Non-pigmented ciliary epithelial cell (primary cell): ENCODE data around the gene DHRS7B.
"Not testable (repeated sequence)": the region's sequence is repeated elsewhere in the genome, so short reads cannot be mapped to it uniquely, and the experiment has no call there.

Experiments used
- DNase-seq: peaks from one replicate; pipeline ENCODE4 v3.0.0-alpha.2; 2010; ENCODE audit warnings: low read depth

DHRS7B gene

GRCh38 chr17:21177854-21178600, 51.3 kb downstream of the DHRS7B start:
- DNase-seq: no peak

- no peak for DNase-seq
Observed at GRCh38 chr17:21183468-21183867, 56.7 kb downstream of the DHRS7B start.

DNA sequence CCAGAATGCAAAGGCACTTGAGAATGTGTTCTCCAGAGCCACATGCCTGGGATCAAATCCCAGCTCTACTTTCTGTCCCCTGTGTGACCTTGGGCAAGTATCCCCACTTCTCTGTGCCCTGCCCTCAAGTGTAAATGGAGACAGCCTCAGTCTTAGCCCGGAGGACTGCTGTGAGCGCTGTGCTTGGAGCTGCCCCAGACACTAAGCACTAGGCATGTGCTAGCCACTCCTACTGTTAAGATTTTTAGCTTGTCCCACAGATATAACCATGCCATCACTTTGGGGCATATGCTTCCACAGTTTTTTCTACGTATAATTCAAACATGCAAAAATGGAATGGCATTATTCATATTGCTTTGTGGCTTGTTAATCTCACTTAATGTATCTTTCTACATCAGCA, 57.8 kb downstream of the DHRS7B start:
- DNase-seq: no peak

DNA sequence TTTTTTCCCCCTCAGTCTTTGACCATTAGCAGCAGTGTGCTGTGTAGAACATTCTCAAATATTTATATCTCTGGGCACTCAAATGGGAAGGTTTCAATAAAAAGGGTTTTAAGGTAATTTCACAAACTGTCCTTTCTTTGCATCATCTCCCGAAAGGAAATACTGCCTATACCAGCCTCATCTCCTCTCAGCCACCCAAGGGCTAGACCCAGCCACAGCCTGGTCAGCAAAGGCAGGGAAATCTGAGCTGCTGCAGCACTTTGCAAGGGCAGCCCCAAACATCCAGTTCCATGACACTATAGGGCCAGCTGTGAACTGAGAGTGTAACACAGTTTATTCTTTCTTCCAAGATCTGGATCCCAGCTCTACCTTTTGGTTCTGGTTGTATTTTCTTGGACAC, 58.3 kb downstream of the DHRS7B start:
- DNase-seq: no peak

GRCh38 chr17:21186399-21187187, 59.8 kb downstream of the DHRS7B start:
- no peak for DNase-seq

DNA sequence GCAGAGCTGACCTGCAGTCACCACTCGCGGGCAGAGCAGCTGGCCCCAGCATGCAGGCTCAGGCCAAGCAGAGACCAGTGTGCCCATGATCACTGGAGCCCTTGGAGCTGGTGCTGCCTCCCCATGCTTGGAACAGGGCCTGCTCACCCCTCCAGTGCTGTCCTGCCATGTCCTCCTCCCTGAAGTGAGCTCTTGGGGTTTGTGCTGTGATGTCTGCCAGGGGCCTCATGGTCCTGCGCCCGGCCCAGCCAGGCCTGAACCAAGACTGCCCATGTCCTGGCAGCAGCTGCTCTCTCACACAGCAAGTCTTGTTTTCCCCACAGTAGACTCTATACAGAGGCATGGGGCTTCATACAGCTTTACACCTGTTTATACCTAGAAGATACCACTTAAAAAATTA, 62.6 kb downstream of the DHRS7B start:
- DNase-seq: no peak

- no peak for DNase-seq
Observed at GRCh38 chr17:21190078-21190477, 63.3 kb downstream of the DHRS7B start.

DNA sequence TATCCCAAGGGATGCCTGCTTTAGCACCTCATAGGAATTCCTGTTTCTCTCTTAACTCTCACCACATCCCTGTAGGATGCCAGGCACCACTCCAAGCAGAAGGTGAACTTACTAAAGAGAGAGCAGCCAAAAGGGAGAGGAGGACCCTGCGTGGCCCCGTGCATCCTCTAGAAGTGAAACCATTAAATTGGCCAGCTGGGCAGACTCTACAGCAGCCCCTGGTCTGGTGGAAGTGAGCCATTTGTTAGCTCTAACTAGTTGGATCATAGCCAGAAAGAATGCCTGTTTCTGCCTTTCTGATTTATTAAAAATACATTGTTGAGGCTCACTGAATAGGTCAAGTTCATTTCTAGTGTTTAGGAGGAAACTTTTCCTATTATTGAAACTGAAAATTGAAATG, 64.9 kb downstream of the DHRS7B start:
- DNase-seq: no peak

- not testable (repeated sequence) for DNase-seq
Observed at GRCh38 chr17:21192414-21192813, 65.7 kb downstream of the DHRS7B start.

DNA sequence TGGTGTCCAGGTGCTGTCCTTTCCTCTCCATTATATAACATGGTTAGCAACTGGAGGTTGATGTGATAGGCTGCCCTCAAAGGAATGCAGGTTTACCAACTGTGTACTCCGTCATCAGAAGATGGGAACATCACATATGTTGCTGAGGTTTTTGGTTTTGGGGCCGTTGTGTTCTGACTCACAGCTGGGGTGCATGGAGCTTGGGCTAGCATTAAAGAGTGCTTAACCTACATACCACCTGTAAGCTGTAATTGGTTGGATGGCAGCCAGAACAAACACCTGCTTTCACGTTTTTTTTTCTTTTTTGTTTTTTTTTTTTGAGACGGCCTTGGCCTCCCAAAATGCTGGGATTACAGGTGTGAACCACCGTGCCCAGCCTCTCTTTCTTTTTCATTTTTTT, 66.3 kb downstream of the DHRS7B start:
- no peak for DNase-seq

DNA sequence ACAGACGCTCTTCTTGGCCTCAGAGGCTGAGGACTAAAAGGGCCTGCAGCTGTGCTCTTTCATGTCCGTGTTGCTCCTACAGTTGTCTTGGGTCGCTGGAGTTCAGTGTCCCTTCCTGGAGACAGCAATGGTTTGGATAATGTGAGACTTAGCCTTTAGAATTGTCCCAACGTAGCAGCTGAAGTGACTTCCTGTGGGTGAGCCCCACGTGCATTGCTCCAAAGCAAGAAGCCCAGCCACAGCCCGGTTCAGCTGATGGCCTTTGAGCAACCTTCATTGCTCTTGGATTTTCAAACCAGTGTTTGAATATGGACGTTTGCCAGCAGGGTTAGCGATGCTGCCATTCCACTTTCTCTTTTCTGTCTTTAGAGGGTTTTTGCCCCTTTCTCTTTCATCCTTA, 67.5 kb downstream of the DHRS7B start:
- DNase-seq: no peak

DNA sequence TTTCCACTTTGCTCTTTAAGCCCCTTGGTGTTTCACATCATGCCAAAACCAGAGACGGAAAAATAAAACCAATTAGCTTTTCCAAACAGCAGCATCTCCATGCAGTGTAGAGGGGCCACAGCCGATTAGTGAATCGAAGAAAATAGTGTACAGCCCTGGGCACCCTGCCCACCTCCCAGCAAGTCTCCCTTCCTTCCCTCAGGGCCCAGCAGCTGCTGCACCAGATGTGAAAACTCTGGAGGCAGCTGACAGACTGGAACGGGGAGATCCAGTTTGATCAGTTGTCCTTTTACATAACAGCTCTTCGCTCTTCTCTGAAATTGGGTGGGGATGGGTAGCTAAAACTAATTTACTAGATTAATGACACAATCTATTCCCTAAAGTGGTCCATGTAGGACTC, 67.9 kb downstream of the DHRS7B start:
- DNase-seq: no peak

DNA sequence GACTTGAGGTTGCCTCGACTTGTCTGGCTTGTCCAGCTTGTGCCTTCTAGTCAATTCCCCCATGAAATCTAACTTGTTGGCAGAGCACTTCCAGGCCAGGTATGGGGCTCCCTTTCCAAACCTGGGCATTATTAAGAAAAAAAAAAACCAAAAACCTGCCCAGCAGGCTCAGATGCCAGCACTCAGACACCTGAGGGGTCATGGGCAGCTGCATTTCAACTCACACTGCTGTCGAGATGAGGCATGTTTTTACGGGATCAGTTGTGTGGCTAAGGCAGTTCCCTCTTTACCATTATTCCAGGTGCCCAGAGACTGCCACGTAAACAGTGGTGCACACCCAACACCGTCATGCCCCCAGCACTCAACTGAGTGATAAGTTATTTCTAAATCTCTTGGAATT, 69.4 kb downstream of the DHRS7B start:
- DNase-seq: no peak

DNA sequence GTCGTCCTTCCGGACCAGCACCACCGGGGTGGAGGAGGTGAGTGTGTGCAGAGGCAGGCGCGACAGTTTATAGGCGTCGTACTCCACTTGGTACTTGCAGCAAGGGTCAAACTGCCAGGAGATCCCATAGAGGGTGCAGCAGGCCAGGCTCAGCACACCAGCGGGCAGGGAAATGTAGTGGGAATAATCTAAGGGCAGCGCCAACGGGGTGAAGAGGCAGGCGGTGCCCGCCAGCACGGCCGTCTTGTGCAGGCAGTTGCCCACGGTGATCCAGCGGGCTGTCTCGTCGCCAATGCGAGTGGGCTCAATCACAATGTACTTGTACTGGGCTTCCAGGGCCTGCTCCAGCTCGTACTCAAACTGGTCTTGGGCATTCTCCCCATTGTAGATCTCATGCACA, 71.6 kb downstream of the DHRS7B start:
- no peak for DNase-seq

GRCh38 chr17:21199311-21199710, 72.5 kb downstream of the DHRS7B start:
- peak; percentile 31 for DNase-seq

GRCh38 chr17:21199856-21200255, 73.1 kb downstream of the DHRS7B start:
- no peak for DNase-seq

DNA sequence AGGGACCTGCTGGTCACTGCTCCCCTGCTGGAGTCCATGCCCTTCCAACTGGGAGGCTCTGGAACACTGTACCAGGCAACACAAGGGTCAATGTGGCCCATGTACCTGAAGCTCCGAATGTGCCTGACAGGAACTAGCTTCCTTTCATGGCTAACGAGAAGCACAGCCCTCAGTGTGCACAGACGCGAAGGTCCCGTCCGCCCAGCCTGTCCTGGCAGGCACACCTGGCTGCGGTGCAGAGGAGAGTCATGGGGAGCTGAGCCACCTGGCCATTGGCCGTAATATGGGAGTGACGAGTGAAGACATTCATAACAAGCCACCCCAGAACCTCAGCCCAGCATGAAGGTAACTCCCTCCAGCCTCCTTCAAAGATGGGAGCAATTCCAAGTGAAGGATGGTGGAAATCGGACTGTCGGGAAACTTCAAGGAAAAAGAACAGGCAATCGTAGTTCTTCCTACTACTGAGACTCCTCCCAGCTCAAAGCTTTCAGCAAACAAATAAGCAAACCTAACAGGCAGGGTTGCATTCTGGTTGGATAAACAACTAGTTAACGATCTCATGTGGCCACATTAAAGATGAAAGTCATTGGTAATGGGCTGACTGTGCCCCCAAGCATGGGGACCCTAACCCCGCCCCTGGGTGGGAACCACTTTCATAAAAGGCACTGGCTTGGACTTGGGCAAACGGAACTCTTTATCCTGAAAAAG, 74.0 kb downstream of the DHRS7B start:
- DNase-seq: no peak

GRCh38 chr17:21201298-21201595, 74.5 kb downstream of the DHRS7B start:
- DNase-seq: no peak

DNA sequence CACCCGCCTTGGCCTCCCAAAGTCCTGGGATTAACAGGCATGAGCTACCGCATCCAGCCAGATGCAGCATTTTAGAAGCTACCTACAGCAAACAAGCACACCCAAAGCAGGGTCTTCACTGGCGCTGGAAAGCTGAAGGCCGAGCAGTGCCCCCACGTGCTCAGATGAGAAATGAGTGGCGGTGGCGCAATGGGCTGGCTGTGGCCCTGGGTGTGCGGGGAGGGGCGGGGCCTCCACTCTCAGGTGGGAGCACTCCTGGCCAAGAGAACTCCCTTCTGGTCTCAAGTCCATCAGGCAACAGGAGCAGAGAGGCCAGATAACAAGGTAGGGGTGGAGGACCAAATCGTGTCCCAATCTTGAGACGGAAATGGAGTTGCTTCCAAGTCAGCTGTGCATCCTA, 75.1 kb downstream of the DHRS7B start:
- no peak for DNase-seq

- DNase-seq: no peak
Observed at GRCh38 chr17:21202512-21202911, 75.7 kb downstream of the DHRS7B start.

DNA sequence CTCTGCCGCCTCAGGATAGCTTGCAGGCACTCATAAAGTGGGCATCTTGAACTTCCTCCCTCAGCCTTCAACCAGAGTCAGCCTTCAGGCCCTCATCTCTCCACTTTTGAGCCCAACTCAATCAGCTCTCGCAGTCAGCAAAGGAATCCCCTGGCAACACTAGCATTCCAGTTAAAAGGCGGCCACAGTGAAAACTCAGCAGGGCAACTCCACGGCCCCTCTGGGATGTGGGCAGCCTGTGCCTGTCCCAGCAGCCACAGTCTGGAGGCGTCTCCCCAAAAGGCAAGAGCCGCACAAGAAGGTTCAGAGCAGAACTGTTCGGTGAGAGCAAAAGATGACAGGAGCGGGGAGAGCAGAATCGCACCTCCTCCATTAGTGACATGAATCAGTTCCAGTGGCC, 78.2 kb downstream of the DHRS7B start:
- DNase-seq: no peak

- no peak for DNase-seq
Observed at GRCh38 chr17:21208352-21208751, 81.6 kb downstream of the DHRS7B start.

DNA sequence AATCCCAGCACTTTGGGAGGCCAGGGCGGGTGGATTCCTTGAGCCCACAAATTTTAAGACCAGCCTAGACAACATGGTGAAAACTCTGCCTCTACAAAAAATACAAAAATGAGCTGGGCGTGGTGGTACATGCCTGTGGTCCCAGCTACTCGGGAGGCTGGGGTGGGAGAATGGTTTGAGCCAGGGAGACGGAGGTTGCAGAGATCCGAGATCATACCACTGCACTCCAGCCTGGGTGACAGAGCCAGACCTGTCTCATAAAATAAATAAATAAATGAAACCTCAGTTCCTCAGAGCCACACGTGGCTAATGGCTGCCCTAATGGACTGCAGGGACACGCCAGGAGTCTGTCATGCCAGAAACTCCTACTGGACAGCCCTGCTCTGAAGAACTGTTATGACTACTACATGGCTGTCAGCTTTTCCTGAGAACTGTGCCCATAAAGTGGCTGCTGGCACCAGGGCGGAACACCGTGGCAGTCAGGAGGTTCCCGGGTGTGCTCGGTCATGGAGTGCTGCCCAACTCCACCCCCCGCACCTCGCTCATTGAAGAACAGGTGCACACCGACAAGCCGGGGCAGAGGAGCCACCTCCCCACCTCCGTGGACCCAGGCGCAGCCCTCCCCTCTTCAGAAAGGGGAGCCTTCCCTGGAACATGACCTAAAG, 82.9 kb downstream of the DHRS7B start:
- DNase-seq: no peak
